Forelimb muscle (tissue), 1 donor: Measurements from ENCODE around the gene NPB. TPM values are rescaled to one million over a fixed set of nuclear protein-coding genes. Genes with fewer than 3 reads are reported as not detected.
"Not testable (repeated sequence)": the region's sequence is repeated elsewhere in the genome, so short reads cannot be mapped to it uniquely, and the experiment has no call there.

Experiments
- DNase-seq: peaks from one replicate; pipeline ENCODE4 v3.0.0-alpha.2; 2013; ENCODE audit warnings: low read depth
- polyA plus RNA-seq: library from polyadenylated mRNA; unstranded; fragments of 120-200 nt; gene quantifications from one replicate; pipeline ENCODE4 v1.2.1, GENCODE V29; 2013; ENCODE audit not compliant: insufficient read length

Gene NPB
- polyA plus RNA-seq, 1 donor = 0.42 TPM

- no peak for DNase-seq
These were observed 9.9 kb downstream of the NPB start for GRCh38 chr17:81911969-81912368.

DNA sequence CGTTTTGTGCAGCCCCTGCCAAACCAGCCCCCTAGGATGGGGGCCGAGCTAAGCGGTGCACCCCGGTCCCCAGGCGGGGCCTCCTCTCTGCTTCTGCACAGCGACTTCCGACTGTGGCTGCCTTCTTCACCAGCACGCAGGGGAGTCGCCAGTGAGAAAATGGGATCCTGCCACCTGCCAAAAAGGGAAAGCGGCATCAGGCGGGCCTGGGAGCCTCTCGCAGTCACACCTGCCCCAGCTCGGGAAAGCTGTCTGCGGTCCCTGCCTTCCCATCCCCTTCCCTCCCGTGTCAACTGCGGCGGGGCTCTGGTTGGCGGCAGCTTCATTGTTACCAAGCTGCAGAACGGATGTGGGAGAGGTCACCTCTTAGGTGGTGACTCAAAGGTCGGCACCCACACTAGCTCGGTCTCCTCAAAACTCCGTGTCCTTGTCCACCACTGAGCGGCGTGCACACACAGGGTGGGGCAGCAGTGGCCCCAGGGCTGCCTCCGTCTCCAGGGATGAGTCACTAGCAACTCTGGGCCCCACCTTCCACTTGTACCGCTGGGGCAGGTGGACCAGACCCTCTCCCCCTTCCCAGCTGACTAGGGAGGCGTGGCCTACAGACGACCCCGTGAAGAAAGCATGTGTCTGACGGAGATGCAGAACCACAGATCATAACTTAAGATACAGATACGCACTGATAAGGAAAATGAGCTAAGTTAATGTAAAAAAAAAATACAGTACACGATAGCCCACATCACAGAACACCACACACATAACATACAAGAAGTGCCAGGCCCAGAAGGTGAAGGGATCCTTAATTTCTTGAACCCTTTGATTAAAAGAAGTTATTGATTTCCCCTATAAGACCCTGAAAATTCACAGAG lies 10.6 kb downstream of the NPB start:
- DNase-seq = no peak

DNA sequence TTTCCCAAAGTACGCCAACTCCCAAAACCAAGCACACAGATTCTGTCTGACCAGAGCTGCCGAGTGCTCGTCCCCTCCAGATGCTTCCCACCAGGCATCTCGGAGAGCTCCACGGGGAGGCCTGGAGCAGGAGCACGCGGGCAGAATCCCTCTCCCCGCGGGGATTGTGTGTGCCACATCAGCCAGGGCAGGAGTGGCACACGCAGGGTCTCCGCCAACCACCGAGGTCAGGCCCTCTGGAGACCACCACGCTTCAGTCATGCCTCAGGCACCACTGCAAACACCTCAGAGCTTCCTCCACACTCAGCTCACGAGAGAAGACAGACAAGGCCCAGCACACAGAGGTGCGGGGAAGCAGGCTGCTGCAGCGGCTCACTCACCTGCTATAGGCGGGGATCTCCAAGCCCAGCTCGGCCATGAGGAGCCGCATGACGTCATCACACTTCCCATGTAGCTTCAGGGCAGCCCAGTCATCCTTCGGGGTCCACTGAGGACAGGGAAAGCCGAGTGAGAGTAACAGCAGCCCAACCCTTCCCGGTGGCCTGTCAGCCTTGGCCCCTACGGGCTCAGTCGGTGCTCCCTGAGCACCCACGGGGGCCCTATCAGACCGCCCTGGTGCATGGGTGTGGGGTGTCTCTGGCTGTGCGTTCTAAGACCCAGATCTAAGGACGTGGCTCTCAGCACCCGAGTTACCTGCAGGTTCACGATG lies 11.5 kb downstream of the NPB start:
- DNase-seq = no peak

DNA sequence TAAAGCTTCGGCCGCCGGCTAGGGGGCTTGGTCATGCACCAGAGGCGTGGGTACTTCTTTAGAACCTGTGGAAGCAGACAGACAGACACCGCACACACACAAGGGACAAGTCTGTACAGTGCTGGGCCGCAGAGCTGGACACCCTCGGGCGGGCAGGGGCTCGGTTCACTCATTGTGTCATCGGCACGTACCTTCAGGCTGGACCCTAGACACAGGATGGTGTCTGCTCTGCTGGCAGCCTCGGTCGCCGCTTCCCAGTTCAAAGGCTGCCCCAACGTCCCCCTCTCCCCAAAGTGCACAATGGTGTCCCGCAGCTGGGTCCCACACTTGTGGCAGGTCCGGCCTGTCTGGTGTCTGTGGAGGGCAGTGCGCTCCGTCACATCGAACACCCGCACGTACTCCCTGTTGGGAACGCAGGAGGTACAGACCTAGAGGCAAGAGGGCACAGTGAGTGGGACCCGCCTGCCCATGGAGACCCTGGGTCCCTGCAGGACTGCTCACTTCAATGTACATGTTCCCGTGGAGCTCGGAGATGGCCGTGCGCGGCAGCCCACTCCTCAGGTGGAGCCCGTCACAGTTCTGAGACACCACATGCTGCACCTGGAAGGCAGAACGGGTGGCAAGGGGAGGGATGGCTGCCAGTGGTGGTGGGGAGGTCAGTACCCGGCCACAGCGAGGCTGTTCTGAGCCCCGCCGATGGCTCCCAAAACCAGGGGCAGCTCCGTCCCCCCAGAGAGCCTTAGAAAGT lies 12.2 kb downstream of the NPB start:
- DNase-seq = no peak

- no peak for DNase-seq
These were observed 13.3 kb downstream of the NPB start for GRCh38 chr17:81915331-81915730.

GRCh38 chr17:81916234-81917001 lies 14.4 kb downstream of the NPB start:
- DNase-seq = no peak

DNA sequence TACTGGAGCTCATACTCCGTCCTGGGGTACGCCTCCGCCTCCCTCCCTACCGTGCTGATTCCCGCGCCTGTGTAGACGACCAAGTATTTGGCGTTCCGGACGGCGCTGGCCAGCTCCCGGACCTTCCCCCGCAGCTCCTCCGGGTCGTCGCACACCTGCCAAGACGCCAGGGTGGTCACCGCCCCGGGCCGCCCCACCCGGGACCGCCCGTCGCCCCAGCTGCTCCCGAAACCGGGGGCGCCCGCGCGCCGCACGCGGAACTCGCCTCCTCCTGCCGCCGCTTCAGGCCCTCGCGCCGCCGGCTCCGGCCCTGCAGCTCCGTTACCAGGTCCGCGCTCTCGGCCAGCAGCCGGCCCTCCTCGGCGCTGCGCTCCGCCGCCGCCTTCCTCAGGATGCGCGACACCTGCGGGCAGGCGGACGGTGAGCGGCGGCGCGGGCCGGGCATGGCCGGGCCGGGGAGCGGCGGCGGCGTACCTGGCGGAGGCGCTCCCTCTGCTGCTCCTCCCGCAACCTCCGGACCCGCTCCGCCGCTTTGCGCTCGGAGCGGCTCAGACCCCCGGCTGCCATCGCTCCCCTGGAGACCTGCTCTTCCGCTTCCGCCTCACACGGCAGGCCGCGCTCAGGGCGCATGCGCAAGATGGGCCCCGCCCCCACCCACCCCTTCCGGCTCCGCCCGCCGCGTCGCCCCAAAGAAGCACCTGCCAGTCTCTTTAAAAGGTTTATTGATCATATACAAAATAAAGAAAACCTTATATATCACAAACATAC lies 15.7 kb downstream of the NPB start, which contains the start of gene SIRT7:
Gene SIRT7 (minus strand): TSS at position 612 of the 768 bp plus-strand sequence. CDS start 45 bp downstream, at position 567.
- no peak for DNase-seq

DNA sequence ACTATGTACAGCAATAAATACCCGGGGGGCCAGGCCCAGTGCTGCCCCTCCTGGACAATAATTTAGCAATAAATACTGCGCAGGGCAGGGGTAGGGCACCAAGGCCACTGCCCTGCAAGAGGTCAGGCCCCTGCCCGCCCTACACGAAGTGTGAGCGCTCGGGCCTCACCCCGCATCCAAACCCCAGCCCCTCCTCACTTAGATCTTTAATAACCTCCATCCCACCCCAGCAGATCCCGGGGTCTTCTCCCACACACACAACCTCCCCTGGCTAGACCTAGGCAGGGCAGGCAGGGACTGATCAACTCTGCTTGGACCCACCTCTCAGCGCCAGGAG lies 16.3 kb downstream of the NPB start:
- not testable (repeated sequence) for DNase-seq

GRCh38 chr17:81918832-81919545 lies 17.0 kb downstream of the NPB start:
- DNase-seq = no peak

- no peak for DNase-seq
These were observed 18.8 kb downstream of the NPB start for GRCh38 chr17:81920612-81921536.

DNA sequence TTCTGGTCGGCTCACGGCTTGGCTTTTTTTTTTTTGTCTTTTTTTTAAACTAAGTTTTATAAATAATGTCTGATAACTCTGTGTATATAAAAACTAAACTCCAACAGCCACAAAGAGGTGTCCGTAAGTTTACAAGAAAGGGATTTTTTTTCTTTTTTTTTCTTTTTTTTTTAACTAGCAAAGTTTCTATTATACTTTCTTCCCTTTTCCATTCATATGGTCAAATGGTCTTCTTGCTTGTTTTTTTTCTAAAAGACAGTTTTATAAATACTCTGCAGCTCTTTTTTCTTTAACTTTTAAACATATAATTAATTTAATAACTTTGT lies 19.5 kb downstream of the NPB start:
- DNase-seq = no peak

GRCh38 chr17:81921996-81922565 lies 20.0 kb downstream of the NPB start:
- no peak for DNase-seq

DNA sequence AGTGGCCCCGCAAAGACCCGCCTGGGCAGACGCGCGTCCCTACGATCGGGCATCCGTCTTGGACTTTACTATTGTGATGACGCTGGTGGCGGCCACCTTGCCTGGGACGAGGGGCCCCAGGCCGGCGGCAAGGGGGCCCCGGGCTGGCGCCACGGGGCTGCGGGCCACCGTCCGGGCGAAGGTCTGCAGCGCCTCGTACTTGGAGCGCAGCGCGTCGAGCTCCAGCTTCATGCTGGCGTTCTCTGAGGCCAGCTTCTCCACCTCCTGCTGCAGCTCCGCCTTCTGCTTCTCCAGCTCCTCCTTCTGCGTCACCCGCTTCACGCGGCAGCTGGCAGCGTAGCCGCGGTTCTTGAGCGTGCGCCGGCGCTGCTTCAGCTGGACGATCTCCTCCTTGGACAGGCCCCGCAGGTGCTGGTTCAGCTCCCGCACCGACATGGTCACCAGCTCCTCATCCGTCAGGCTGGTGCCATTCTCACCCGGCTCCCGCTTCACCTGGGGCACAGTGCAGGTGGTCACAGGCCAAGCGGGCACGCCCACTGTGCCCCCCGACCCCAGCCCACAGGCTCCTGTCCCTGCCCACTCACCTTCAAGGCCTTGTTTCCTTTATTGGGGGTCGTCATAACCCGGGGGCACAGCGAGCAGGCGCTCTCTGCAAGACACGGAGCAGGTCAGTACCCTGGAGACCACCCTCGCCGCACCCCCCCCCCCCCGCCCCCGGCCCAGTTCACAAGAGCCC lies 20.7 kb downstream of the NPB start:
- no peak for DNase-seq

DNA sequence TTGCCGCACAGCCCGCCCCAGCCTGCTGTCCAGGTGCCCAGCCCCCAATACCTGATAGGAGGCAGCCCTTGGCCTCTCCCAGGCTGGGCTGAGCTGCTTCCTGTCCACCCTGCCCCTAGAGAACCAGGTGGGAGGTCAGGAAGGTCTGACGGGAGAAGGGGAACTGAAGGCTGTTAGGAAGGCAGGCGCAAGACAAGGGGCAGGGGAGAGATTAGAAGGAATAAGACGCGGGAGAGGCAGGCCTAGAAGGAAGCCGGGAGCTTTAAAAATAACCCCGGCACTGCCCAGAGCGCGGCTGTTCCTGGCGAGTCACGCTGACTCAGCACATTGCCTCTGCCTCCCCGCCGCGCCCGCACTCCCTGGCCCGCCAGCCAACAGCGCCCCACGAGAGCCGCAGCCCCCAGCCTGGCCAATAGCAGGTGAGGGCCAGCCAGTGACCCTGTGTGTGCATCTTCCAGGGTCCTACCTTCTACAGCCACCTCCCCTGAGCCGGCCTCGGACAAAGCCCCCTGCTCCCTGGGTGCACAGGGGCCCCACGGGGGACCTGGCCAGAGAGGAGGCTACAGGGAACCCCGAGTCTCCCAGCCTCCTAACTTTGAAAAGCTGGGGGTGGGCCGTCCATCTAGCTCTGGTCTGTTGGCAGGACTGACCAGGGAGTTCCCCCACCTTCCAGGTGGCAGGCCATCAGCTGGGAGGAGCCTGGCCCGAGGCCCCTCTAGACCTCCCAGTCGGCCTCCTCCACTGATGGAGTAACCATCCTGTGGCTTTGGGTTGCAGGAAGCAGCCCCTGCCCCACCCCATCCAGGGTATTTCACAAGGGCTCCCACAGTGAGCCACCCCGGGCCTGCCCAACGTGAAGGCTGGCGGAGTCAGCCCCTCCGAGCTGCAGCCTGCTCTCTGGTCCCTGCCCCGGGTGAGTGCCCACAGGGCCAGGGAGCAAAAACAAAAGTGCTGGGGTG lies 21.5 kb downstream of the NPB start:
- no peak for DNase-seq

DNA sequence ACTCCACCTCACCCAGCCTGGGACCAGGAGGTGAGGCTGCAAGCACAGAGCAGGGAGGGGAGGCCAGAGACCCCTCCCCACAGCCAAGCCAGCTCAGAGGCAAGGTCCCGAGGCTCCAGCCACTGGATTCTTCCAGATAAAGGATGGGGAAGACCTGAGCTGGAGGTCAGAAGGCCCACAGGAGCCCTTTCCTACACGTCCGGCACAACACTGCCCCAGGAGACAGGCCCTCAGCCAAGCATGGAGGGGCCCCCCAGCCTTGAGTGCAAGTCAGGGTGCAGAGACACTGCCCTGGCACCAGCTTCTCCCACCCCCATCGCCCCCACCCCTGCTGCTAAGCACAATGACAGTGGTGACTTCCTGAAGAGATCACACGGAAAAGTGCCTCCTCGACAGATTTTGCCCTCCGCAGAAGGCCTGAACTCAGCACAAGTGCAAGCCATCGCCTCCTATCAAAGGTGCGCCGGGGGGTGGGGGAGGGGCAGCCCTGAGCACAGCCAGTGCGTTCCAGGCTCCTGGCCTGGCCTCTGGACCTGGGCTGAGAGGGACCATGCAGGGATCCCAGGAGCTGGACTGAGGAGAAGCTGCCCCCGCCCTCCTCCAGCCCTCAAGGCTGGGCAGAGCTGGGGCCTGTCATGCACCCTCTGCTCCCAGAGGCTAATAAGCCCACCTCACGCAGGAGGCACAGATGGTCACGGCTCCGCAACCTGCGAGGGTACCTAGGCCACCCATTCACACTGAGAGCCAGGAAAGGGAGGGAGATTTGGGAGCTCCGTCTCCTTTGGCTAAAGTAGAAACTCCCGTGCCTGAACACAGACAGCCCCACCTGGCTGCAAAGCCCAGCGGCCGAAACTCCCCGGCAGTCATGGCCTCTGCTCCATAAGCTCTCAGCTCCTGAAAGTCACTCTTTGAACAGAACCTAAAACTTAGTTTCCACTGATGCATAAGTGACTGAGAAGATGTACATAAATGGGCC lies 22.8 kb downstream of the NPB start:
- no peak for DNase-seq
